ENCODE results near the gene ZNF280D.

ZNF280D gene

DNA sequence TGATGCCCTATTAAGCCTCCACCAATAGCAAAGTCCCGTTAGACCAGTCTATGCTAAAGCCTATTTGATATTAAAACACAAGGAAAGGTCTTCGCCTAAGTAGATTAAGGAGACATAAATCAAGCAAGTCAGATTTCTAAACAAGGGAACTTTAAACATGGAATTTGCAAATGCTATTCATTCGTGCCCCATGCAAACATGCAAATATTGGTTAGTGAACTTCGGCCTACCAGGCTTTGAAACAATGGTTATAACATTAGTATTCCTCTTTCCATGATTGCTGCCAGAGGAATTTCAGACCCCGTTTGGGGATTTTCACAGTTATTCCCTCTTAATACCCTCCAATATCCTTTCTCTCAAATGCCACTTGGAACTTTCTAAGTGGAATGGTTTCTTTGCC lies 36.9 kb upstream of the ZNF280D start:
- Histone ChIP-seq H3K9ac (ENCODE audit: low read length) (no peak overlapping the region), H3K27me3 (replicated peaks; ENCODE audit: control insufficient read depth, insufficient read depth, low read length) (no peaks in the 10 kb centered on the region), H3K9me3 (ENCODE audit: control insufficient read depth, low read length) (no peaks in the 10 kb centered on the region), H3K4me1 (ENCODE audit: control insufficient read depth, insufficient read depth, low read length) (peaks cover 23% of the 10 kb centered on the region), H3K4me3 (ENCODE audit: low read length) (no peak overlapping the region), H3K36me3 (ENCODE audit: control insufficient read depth, insufficient read depth, low read length, severe bottlenecking) (no peaks in the 10 kb centered on the region)
- no peak for DNase-seq (ENCODE audit: low read depth)

DNA sequence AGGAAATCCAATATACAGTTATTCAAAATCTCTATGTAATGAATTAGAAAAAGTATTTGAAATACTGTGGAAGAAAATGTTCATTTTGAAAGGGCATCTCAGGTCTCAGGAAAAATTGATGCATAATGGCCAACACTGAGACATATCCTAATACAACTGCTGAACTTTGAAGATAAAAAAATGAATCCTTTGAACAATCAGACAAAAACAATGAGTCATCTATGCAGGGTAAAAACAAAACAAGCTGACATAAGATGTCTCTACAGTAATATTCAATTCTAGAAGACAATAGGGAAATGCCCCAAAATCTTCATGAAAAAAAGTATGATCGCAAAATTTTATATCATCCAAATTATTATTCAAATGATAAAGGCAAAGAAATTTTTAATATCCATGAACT lies 34.0 kb upstream of the ZNF280D start:
- H3K9me3 ChIP-seq (ENCODE audit: control insufficient read depth, low read length), result no peaks in the 10 kb centered on the region
- no peaks in the 10 kb centered on the region for H3K36me3 ChIP-seq (ENCODE audit: control insufficient read depth, insufficient read depth, low read length, severe bottlenecking)
- H3K4me3 ChIP-seq (ENCODE audit: low read length), result no peak overlapping the region
- H3K9ac ChIP-seq (ENCODE audit: low read length), result no peak overlapping the region
- DNase-seq (ENCODE audit: low read depth), result peak; percentile 29
- no peaks in the 10 kb centered on the region for H3K27me3 ChIP-seq (replicated peaks; ENCODE audit: control insufficient read depth, insufficient read depth, low read length)
- H3K4me1 ChIP-seq (ENCODE audit: control insufficient read depth, insufficient read depth, low read length), result peaks cover 38% of the 10 kb centered on the region

DNA sequence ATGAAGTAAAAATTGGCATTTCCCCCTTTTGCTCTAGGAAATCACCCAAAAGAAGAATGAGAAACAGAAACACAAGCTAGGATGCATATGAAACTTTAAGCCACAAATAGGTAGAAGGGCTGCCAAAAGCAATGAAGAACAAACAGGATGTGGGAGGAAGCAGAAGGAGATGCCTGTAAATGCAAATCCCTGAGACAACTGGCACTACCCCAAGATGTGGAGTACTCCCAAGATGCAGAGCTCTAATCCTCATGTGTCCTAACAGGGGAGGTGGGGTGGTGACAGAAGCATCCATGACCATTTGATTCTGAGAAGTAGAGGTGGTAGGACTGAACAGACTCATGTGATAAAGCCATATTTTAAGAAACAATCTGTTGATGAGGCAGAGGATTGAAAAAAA lies 31.9 kb upstream of the ZNF280D start:
- Histone ChIP-seq H3K36me3 (ENCODE audit: control insufficient read depth, insufficient read depth, low read length, severe bottlenecking) (no peaks in the 10 kb centered on the region), H3K9ac (ENCODE audit: low read length) (no peak overlapping the region), H3K27me3 (replicated peaks; ENCODE audit: control insufficient read depth, insufficient read depth, low read length) (no peaks in the 10 kb centered on the region), H3K4me3 (ENCODE audit: low read length) (no peak overlapping the region), H3K4me1 (ENCODE audit: control insufficient read depth, insufficient read depth, low read length) (peaks cover 37% of the 10 kb centered on the region), H3K9me3 (ENCODE audit: control insufficient read depth, low read length) (no peaks in the 10 kb centered on the region)
- DNase-seq (ENCODE audit: low read depth), result peak; percentile 63

DNA sequence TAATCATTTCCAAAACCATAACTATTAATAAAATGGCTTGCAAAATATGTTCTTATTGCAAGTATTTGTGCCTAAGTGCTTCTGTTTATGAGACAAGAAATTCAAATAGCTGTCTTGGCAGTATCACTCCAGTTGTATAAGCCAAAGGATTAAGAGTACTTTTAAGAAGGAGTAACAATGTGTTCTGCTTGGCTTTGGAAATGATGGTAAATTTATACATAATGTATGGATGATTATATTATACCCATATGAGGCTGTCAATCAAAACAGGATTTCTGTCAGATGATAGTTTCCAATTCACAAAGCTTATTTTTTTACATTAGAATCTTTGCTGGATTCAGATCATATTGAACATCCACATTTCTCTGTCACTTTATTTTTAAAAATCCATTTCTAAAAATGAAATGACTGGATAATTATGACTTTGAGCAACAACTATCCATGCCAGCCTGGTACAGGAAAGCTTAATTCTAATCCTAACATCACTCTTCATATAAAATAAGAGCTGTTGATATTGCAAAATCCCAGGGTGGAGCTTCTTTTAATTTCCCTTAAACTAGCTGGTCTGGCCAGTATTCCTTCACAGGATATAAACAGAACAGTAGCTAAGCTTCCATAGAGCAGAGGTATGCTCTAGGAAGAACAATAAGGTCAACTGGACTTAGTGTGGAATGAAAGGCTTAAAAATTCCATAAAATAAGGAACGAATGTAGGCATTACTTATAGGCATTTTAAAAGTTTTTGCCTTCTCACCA lies 30.0 kb upstream of the ZNF280D start:
- Histone ChIP-seq H3K27me3 (replicated peaks; ENCODE audit: control insufficient read depth, insufficient read depth, low read length) (no peaks in the 10 kb centered on the region), H3K4me1 (ENCODE audit: control insufficient read depth, insufficient read depth, low read length) (peaks cover 55% of the 10 kb centered on the region), H3K36me3 (ENCODE audit: control insufficient read depth, insufficient read depth, low read length, severe bottlenecking) (no peaks in the 10 kb centered on the region), H3K9me3 (ENCODE audit: control insufficient read depth, low read length) (no peaks in the 10 kb centered on the region), H3K4me3 (ENCODE audit: low read length) (peak overlapping the region; percentile 26), H3K9ac (ENCODE audit: low read length) (no peak overlapping the region)
- peak; percentile 45 for DNase-seq (ENCODE audit: low read depth)

DNA sequence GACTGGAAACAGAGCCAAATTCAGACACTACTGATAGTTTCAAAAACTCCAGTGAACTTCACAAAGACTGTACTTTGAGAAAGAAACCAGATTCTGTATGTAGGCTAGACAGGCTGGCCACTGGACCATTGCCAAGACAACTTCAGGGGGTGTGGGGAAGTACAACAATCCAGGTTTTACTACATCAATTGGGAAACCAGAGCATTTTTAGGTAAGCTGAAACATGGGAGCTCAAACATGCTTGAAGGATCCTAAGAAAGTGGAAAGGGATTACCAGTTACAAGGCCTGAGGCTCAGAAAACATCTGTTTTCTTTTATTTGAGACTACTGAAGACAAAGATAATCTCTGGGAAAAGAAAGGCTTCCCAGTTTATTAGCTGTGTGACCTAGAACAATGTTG lies 26.9 kb upstream of the ZNF280D start:
- peaks cover 56% of the 10 kb centered on the region for H3K4me1 ChIP-seq (ENCODE audit: control insufficient read depth, insufficient read depth, low read length)
- H3K4me3 ChIP-seq (ENCODE audit: low read length), result no peak overlapping the region
- no peaks in the 10 kb centered on the region for H3K36me3 ChIP-seq (ENCODE audit: control insufficient read depth, insufficient read depth, low read length, severe bottlenecking)
- no peak overlapping the region for H3K9ac ChIP-seq (ENCODE audit: low read length)
- H3K9me3 ChIP-seq (ENCODE audit: control insufficient read depth, low read length), result no peaks in the 10 kb centered on the region
- DNase-seq (ENCODE audit: low read depth), result peak; percentile 73
- H3K27me3 ChIP-seq (replicated peaks; ENCODE audit: control insufficient read depth, insufficient read depth, low read length), result no peaks in the 10 kb centered on the region

DNA sequence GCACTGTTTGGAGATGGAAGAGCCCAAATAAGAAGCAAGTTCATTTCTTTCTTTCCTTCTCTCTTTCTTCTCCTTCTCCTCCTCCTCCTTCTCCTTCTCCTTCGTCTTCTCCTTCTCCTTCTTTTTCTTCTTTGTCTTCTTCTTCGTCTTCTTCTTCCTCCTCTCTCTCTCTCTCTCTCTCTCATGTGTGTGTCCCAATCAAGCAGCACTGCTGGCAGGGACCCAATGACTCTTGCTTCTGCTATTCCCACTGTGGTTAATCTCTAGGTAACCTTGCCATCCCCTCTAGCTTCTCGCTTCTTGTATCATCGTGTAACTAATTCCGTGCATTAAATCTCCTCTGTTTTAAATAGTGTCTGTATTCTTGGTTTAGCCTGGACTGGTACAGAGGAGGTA lies 26.1 kb upstream of the ZNF280D start:
- Histone ChIP-seq H3K9ac (ENCODE audit: low read length) (peak overlapping the region; percentile 10), H3K36me3 (ENCODE audit: control insufficient read depth, insufficient read depth, low read length, severe bottlenecking) (no peaks in the 10 kb centered on the region), H3K4me1 (ENCODE audit: control insufficient read depth, insufficient read depth, low read length) (peaks cover 56% of the 10 kb centered on the region), H3K27me3 (replicated peaks; ENCODE audit: control insufficient read depth, insufficient read depth, low read length) (no peaks in the 10 kb centered on the region), H3K4me3 (ENCODE audit: low read length) (peak overlapping the region; percentile 22), H3K9me3 (ENCODE audit: control insufficient read depth, low read length) (no peaks in the 10 kb centered on the region)
- DNase-seq (ENCODE audit: low read depth), result peak; percentile 69

DNA sequence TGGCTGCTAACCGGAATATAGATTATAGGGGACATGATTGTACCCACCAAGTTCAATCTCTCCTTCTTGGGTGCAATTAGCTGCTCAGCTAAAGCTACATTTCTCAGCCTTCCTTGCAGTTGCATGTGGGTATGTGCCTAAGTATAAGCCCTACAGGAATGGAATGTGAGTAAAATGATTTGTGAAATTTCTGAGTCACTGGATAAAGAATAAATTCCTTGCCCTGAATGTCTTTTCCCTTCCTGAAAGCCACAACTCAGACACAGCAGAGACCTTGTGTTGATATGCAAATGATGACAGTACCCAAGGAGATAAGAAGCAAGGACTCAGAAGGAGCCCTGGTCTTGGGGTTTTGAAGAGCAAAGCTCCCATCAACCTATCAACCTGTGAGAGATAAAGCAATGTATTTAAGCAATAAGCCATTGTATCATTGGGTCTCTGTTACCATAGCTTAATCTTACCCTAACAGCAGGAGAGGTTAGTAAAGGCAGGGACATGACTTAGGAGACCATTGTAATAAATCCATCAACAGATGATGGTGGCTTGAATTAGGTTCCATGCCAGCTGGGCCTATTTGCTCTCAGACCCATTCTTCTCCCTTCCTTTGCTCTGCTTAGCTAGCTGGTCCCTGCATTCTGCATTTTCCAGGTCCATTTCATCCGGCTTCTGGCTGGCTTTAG lies 25.6 kb upstream of the ZNF280D start:
- H3K9ac ChIP-seq (ENCODE audit: low read length), result peak overlapping the region; percentile 10
- peak; percentile 69 for DNase-seq (ENCODE audit: low read depth)
- H3K4me3 ChIP-seq (ENCODE audit: low read length), result peak overlapping the region; percentile 22
- no peaks in the 10 kb centered on the region for H3K27me3 ChIP-seq (replicated peaks; ENCODE audit: control insufficient read depth, insufficient read depth, low read length)
- H3K9me3 ChIP-seq (ENCODE audit: control insufficient read depth, low read length), result no peaks in the 10 kb centered on the region
- H3K4me1 ChIP-seq (ENCODE audit: control insufficient read depth, insufficient read depth, low read length), result peaks cover 54% of the 10 kb centered on the region
- H3K36me3 ChIP-seq (ENCODE audit: control insufficient read depth, insufficient read depth, low read length, severe bottlenecking), result no peaks in the 10 kb centered on the region

DNA sequence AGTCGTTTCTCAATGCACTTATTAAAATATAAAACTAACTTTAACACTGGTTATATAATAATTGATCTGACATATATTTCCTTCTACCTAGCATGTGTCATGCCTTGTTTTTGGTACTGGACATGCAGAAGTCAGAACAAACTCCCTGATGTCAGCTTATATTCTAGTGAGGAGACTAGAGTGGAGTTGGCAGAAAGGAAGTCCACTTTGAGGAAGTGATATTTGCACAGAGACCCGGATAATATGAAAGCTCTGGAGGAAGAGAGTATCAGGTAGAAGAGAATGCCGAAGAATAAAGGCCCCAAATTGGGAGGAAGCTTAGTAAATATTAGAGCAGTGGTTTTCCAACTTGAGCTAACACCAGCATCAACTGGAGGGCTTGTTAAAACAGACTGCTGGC lies 24.6 kb upstream of the ZNF280D start:
- no peaks in the 10 kb centered on the region for H3K27me3 ChIP-seq (replicated peaks; ENCODE audit: control insufficient read depth, insufficient read depth, low read length)
- H3K4me1 ChIP-seq (ENCODE audit: control insufficient read depth, insufficient read depth, low read length), result peaks cover 54% of the 10 kb centered on the region
- no peaks in the 10 kb centered on the region for H3K9me3 ChIP-seq (ENCODE audit: control insufficient read depth, low read length)
- no peaks in the 10 kb centered on the region for H3K36me3 ChIP-seq (ENCODE audit: control insufficient read depth, insufficient read depth, low read length, severe bottlenecking)
- no peak for DNase-seq (ENCODE audit: low read depth)
- no peak overlapping the region for H3K9ac ChIP-seq (ENCODE audit: low read length)
- no peak overlapping the region for H3K4me3 ChIP-seq (ENCODE audit: low read length)

DNA sequence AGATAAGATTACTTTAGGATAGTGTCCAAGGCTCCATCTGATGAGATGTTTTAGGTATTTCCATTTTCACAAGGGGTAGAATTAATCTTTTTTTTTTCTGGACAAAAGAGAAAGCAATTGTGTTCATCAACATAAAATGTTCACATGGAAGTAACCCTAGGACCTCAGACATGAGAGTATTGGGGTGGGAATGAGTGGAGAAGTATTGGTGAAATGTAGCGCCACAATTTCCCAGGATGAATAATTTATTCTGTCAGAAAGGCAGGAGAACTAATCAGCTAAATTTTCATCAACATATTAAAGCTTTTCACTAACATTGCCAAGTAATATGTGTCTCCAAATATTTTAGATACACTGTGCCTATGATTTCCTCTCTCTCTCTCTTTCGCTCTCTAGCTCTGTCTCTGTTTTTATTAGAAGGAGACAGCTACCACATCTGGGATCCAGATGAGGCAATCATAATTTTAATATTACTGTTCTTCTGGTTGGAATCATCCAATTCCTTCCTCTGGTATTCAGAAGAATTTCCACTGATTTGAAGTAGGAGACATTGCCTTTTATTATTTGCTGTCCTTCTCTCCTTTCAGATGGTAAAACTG lies 21.6 kb upstream of the ZNF280D start:
- H3K27me3 ChIP-seq (replicated peaks; ENCODE audit: control insufficient read depth, insufficient read depth, low read length), result no peaks in the 10 kb centered on the region

DNA sequence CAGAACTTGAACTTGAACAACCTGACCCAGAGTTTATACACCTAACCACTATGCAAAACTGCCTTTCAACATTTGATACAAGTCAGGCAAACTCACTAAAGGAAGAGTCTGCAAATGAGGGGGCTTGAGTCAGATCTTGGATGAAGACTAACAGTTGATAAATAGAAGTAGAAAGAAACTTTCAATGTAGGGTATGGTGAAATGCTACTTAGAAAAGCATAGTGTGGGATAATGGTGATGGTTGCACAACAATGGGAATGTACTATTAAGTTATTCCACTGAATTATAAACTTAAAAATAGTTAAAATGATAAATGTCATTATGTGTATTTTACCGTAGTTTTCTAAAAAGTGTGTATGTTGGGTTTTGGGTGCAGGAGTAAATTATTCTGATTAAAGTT lies 19.7 kb upstream of the ZNF280D start:
- Histone ChIP-seq H3K27me3 (replicated peaks; ENCODE audit: control insufficient read depth, insufficient read depth, low read length) (no peaks in the 10 kb centered on the region), H3K9me3 (ENCODE audit: control insufficient read depth, low read length) (no peaks in the 10 kb centered on the region), H3K4me3 (ENCODE audit: low read length) (no peak overlapping the region), H3K36me3 (ENCODE audit: control insufficient read depth, insufficient read depth, low read length, severe bottlenecking) (no peaks in the 10 kb centered on the region), H3K9ac (ENCODE audit: low read length) (peak overlapping the region; percentile 17), H3K4me1 (ENCODE audit: control insufficient read depth, insufficient read depth, low read length) (peaks cover 64% of the 10 kb centered on the region)
- peak; percentile 48 for DNase-seq (ENCODE audit: low read depth)

More for the DNA sequence above, 21.6 kb upstream of the ZNF280D start:
- H3K4me3 ChIP-seq (ENCODE audit: low read length), result peak overlapping the region; percentile 12
- H3K9ac ChIP-seq (ENCODE audit: low read length), result peak overlapping the region; percentile 17
- no peaks in the 10 kb centered on the region for H3K36me3 ChIP-seq (ENCODE audit: control insufficient read depth, insufficient read depth, low read length, severe bottlenecking)
- peaks cover 63% of the 10 kb centered on the region for H3K4me1 ChIP-seq (ENCODE audit: control insufficient read depth, insufficient read depth, low read length)
- DNase-seq (ENCODE audit: low read depth), result peak; percentile 46
- H3K9me3 ChIP-seq (ENCODE audit: control insufficient read depth, low read length), result no peaks in the 10 kb centered on the region

DNA sequence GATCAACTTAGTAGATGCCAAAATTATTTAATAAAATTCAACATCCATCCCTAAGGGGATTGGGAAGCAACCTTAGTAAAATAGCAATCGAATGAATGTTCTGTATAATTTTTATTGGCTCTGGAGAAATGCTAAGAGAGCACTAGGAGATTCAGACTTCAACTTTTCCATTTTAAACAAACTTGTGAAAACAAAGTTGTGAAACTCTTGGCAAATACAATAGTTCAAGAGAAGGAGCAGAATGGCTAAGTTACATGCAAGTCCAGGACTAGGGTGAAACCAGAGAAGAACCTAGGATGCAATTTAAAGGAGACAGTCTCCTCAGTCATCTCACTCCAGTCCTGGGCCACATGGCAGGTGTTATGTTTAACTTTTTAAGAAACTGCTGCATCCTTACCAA lies 16.7 kb upstream of the ZNF280D start:
- no peak overlapping the region for H3K4me3 ChIP-seq (ENCODE audit: low read length)
- no peaks in the 10 kb centered on the region for H3K9me3 ChIP-seq (ENCODE audit: control insufficient read depth, low read length)
- DNase-seq (ENCODE audit: low read depth), result peak; percentile 87
- peak overlapping the region; percentile 57 for H3K9ac ChIP-seq (ENCODE audit: low read length)
- H3K27me3 ChIP-seq (replicated peaks; ENCODE audit: control insufficient read depth, insufficient read depth, low read length), result no peaks in the 10 kb centered on the region
- H3K4me1 ChIP-seq (ENCODE audit: control insufficient read depth, insufficient read depth, low read length), result peaks cover 76% of the 10 kb centered on the region
- H3K36me3 ChIP-seq (ENCODE audit: control insufficient read depth, insufficient read depth, low read length, severe bottlenecking), result no peaks in the 10 kb centered on the region

All from adipocyte (in vitro differentiated cells).